Caco-2 (cell line): ENCODE data around the gene TMEM132D. TPM values are rescaled to one million over a fixed set of nuclear protein-coding genes. Genes with fewer than 3 reads are reported as not detected.

Experiments
- BruUV-seq: library from RNA; stranded (reverse); fragments of 400-500 nt; replicated peaks from 2 replicates; lab custom pipeline; 2021; lab: Mats Ljungman, UMichigan
- CTCF ChIA-PET: fragments of 300-600 bp; sonication (Branson Sonifier 250); formaldehyde crosslinking; loops from one replicate; lab custom pipeline; 2022; ENCODE audit warnings: antibody characterized with exemption; lab: Charles Lee
- POLR2A ChIA-PET: fragments of 300-600 bp; sonication (Branson Sonifier 250); formaldehyde crosslinking; loops from one replicate; lab custom pipeline; 2022; ENCODE audit warnings: antibody characterized with exemption; lab: Charles Lee
- DNase-seq, 2 experiments: peaks; one replicate each; pipeline versions ENCODE4 v3.0.0 to v3.0.0-alpha.2; 2020 to 2022
- H3K27me3 ChIP-seq: replicated peaks from 2 replicates; pipeline ENCODE4 v1.6.0; 2011; ENCODE audit warnings: low read length; ENCODE audit not compliant: control insufficient read depth, insufficient read depth
- H3K36me3 ChIP-seq: 2 replicates; pipeline ENCODE4 v1.5.1; 2011; ENCODE audit warnings: low read length; ENCODE audit not compliant: control insufficient read depth, insufficient read depth
- H3K4me1 ChIP-seq: fragments of 250-450 bp; sonication (Bioruptor Pico); 2 replicates; pipeline ENCODE4 v1.5.1; 2020; ENCODE audit warnings: mild to moderate bottlenecking
- H3K4me3 ChIP-seq: 2 replicates; pipeline ENCODE4 v1.5.1; 2011; ENCODE audit warnings: low read depth, mild to moderate bottlenecking, control low read depth, low read length
- H3K9me3 ChIP-seq: fragments of 250-450 bp; sonication (Bioruptor Pico); 2 replicates; pipeline ENCODE4 v1.5.1; 2020; ENCODE audit warnings: mild to moderate bottlenecking, moderate library complexity
- H3K27ac Mint-ChIP-seq: one replicate; pipeline ENCODE4 v1.8.0; 2022; ENCODE audit warnings: mixed read lengths; ENCODE audit not compliant: unreplicated experiment
- H3K27me3 Mint-ChIP-seq: one replicate; pipeline ENCODE4 v1.8.0; 2022; ENCODE audit warnings: mixed read lengths; ENCODE audit not compliant: insufficient read depth, unreplicated experiment
- H3K36me3 Mint-ChIP-seq: one replicate; pipeline ENCODE4 v1.8.0; 2022; ENCODE audit warnings: mild to moderate bottlenecking, mixed read lengths; ENCODE audit not compliant: insufficient read depth, unreplicated experiment
- H3K4me1 Mint-ChIP-seq: one replicate; pipeline ENCODE4 v1.8.0; 2022; ENCODE audit warnings: low read depth, mixed read lengths; ENCODE audit not compliant: unreplicated experiment
- H3K4me3 Mint-ChIP-seq: one replicate; pipeline ENCODE4 v1.8.0; 2022; ENCODE audit warnings: mild to moderate bottlenecking, moderate library complexity, mixed read lengths; ENCODE audit not compliant: unreplicated experiment
- H3K9me3 Mint-ChIP-seq: one replicate; pipeline ENCODE4 v1.8.0; 2022; ENCODE audit warnings: mixed read lengths; ENCODE audit not compliant: unreplicated experiment
- intact Hi-C: fragments of 100-400 bp; cut with micrococcal nuclease; formaldehyde crosslinking; loops from one replicate; pipeline ENCODE4 v1.10.0; 2022; ENCODE audit not compliant: unreplicated experiment
- total RNA-seq: library from RNA; stranded (reverse); gene quantifications from 2 replicates; pipeline ENCODE4 v1.2.3, GENCODE V29; 2022
- TF ChIP-seq, protein P1 (sequence below), 2 experiments: fragments of 200-600 bp in 1 of 2; IDR thresholded peaks; 1 replicate in 1 of 2; 2 replicates in 1 of 2; pipeline versions ENCODE4 v1.5.1 to v1.8.0; 2011 to 2022; ENCODE audit warnings: antibody characterized with exemption in 1 of 2, control low read depth in 1 of 2, inconsistent platforms in 1 of 2, low read depth in 1 of 2, low read length in 1 of 2, mild to moderate bottlenecking in 1 of 2, moderate library complexity in 1 of 2; ENCODE audit not compliant: insufficient read depth in 1 of 2, severe bottlenecking in 1 of 2, unreplicated experiment in 1 of 2

TMEM132D gene
- total RNA-seq, 1 experiment from 2014 or later, result not detected

DNA sequence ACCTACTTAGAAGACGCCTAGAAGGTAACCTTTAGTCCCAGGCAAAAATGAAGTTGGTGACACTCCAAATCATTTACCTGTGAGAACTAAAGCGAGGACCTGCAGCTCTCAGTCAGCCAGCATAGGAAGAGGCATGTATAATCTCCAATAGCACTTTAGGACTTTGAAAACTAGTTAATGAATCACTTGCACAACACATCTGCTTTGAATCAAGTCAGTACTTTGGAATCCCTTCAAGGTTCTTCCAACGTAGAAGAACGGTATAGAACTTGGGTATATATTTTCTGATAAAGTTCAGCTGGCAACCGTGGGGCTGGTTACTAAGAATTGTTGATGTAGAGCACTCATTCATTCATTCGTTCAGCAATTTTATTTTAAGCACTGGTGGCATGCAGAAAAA, 251.9 kb downstream of the TMEM132D start:
- H3K27me3 Mint-ChIP-seq, result no peaks in the 10 kb centered on the region
- no peaks in the 10 kb centered on the region for H3K4me1 Mint-ChIP-seq
- TF ChIP-seq, protein P1, sequence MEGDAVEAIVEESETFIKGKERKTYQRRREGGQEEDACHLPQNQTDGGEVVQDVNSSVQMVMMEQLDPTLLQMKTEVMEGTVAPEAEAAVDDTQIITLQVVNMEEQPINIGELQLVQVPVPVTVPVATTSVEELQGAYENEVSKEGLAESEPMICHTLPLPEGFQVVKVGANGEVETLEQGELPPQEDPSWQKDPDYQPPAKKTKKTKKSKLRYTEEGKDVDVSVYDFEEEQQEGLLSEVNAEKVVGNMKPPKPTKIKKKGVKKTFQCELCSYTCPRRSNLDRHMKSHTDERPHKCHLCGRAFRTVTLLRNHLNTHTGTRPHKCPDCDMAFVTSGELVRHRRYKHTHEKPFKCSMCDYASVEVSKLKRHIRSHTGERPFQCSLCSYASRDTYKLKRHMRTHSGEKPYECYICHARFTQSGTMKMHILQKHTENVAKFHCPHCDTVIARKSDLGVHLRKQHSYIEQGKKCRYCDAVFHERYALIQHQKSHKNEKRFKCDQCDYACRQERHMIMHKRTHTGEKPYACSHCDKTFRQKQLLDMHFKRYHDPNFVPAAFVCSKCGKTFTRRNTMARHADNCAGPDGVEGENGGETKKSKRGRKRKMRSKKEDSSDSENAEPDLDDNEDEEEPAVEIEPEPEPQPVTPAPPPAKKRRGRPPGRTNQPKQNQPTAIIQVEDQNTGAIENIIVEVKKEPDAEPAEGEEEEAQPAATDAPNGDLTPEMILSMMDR (IDR thresholded peaks at IDR 0.05; ENCODE audit: insufficient read depth in 1 of 2, low read depth in 1 of 2, low read length in 1 of 2, severe bottlenecking in 1 of 2, unreplicated experiment in 1 of 2), result no peak
- H3K4me3 Mint-ChIP-seq, result no peak overlapping the region
- ChIA-PET POLR2A (no interaction called here), CTCF (no interaction called here)
- H3K9me3 Mint-ChIP-seq, result peaks cover 22% of the 10 kb centered on the region
- no peak for DNase-seq
- H3K4me3 ChIP-seq, result no peak overlapping the region
- H3K27ac Mint-ChIP-seq, result no peak overlapping the region
- no peaks in the 10 kb centered on the region for H3K36me3 Mint-ChIP-seq
- intact Hi-C loops, result no loop called here
- no peaks in the 10 kb centered on the region for H3K4me1 ChIP-seq
- BruUV-seq, result no TSS peak
- H3K27me3 ChIP-seq, result no peaks in the 10 kb centered on the region
- H3K36me3 ChIP-seq, result no peaks in the 10 kb centered on the region
- no peaks in the 10 kb centered on the region for H3K9me3 ChIP-seq

DNA sequence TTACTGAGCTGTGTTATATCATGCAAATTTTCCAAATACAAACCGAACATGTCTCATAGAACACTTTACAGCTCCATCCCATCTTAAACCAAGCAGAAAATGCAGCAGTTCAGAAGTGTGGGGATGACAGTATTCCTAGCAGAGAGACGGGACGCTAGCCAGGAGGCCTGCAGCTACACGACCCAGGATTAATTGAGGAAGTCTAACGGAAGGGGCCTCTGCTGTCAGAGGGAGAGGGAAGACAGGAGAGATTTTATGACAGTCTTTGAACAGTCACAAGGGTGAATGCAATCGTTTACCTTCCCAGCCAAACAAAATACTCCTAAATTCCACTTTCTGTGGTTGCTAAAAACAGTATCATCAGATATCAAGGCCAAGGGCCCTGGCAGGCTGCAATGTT, 261.9 kb downstream of the TMEM132D start:
- intact Hi-C loops, result no loop called here
- H3K36me3 Mint-ChIP-seq, result no peaks in the 10 kb centered on the region
- H3K9me3 Mint-ChIP-seq, result peaks cover 28% of the 10 kb centered on the region
- H3K9me3 ChIP-seq, result no peaks in the 10 kb centered on the region
- no peaks in the 10 kb centered on the region for H3K27me3 ChIP-seq
- no TSS peak for BruUV-seq
- no peak overlapping the region for H3K4me3 Mint-ChIP-seq
- no peaks in the 10 kb centered on the region for H3K4me1 Mint-ChIP-seq
- DNase-seq, result no peak
- POLR2A ChIA-PET, result no interaction called here
- H3K36me3 ChIP-seq, result no peaks in the 10 kb centered on the region
- CTCF ChIA-PET, result no interaction called here
- no peak overlapping the region for H3K27ac Mint-ChIP-seq
- no peak overlapping the region for H3K4me3 ChIP-seq
- TF ChIP-seq, protein P1 (IDR thresholded peaks at IDR 0.05; ENCODE audit: insufficient read depth in 1 of 2, low read depth in 1 of 2, low read length in 1 of 2, severe bottlenecking in 1 of 2, unreplicated experiment in 1 of 2), result no peak
- H3K27me3 Mint-ChIP-seq, result no peaks in the 10 kb centered on the region
- no peaks in the 10 kb centered on the region for H3K4me1 ChIP-seq

DNA sequence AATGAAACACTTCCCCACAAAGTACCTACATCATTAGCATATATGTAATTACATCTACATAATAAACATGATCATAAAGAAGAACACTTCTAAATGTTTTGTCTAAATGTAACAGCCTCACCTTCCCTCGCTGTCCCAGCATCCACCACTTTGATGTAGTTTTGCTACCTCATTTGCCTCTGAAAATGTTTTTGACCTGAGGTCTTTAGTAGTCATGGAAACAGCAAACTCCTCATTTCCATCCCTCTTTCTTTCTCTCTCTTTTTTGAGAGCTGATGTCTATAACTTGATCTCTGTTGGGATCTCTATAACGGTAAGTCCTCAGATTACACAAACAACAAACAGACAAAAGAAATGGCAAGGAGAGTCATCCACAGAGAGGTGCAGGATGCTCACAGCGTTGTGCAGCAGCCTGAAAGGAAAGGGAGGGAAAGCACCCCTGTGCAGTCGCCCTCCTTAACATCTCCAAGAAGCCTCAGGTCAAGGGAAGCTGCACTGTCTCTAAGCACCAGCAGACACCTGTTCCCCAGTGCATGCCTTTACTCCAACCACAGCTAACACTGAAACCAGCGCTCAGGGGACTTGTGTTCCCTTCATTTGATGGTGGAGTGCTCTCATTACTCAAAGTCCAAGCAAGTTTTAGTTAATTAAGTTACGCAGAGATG, 268.7 kb downstream of the TMEM132D start:
- Mint-ChIP-seq H3K27ac (no peak overlapping the region), H3K36me3 (no peaks in the 10 kb centered on the region), H3K9me3 (peaks cover 10% of the 10 kb centered on the region), H3K27me3 (peaks cover 2% of the 10 kb centered on the region), H3K4me1 (no peaks in the 10 kb centered on the region), H3K4me3 (no peak overlapping the region)
- POLR2A ChIA-PET, result no interaction called here
- TF ChIP-seq, protein P1 (IDR thresholded peaks at IDR 0.05; ENCODE audit: insufficient read depth in 1 of 2, low read depth in 1 of 2, low read length in 1 of 2, severe bottlenecking in 1 of 2, unreplicated experiment in 1 of 2), result no peak
- intact Hi-C loops, result no loop called here
- Histone ChIP-seq H3K4me3 (no peak overlapping the region), H3K9me3 (no peaks in the 10 kb centered on the region), H3K4me1 (no peaks in the 10 kb centered on the region), H3K27me3 (no peaks in the 10 kb centered on the region), H3K36me3 (no peaks in the 10 kb centered on the region)
- BruUV-seq, result no TSS peak
- CTCF ChIA-PET, result no interaction called here
- DNase-seq, result no peak
